MCF 10A (cell line): ENCODE data around the gene TIGD1. TPM values are rescaled to one million over a fixed set of nuclear protein-coding genes. Genes with fewer than 3 reads are reported as not detected.

Experiments
- BruUV-seq: library from RNA; stranded (reverse); fragments of 400-500 nt; replicated peaks from 2 replicates; lab custom pipeline; 2021; lab: Mats Ljungman, UMichigan
- CTCF ChIA-PET: fragments of 300-600 bp; sonication (Branson Sonifier 250); formaldehyde crosslinking; extraction: SDS; loops from one replicate; lab custom pipeline; 2021; ENCODE audit warnings: antibody characterized with exemption, inconsistent platforms; lab: Yijun Ruan, JAX
- POLR2A ChIA-PET: fragments of 300-600, 350-650 bp; sonication (Branson Sonifier 250); formaldehyde crosslinking; extraction: SDS; loops from one replicate; lab custom pipeline; 2020; ENCODE audit warnings: antibody characterized with exemption, inconsistent platforms; lab: Yijun Ruan, JAX
- DNase-seq: peaks from one replicate; pipeline ENCODE4 v3.0.0-alpha.2; 2018; ENCODE audit not compliant: unreplicated experiment
- H3K27ac Mint-ChIP-seq: one replicate; pipeline ENCODE4 v1.8.0; 2022; ENCODE audit warnings: mild to moderate bottlenecking, low read depth, mixed read lengths; ENCODE audit not compliant: unreplicated experiment
- H3K27me3 Mint-ChIP-seq: one replicate; pipeline ENCODE4 v1.8.0; 2022; ENCODE audit warnings: mixed read lengths; ENCODE audit not compliant: insufficient read depth, unreplicated experiment
- H3K36me3 Mint-ChIP-seq: one replicate; pipeline ENCODE4 v1.8.0; 2022; ENCODE audit warnings: mild to moderate bottlenecking, moderate library complexity, mixed read lengths; ENCODE audit not compliant: insufficient read depth, unreplicated experiment
- H3K4me1 Mint-ChIP-seq: one replicate; pipeline ENCODE4 v1.8.0; 2022; ENCODE audit warnings: mixed read lengths; ENCODE audit not compliant: insufficient read depth, unreplicated experiment
- H3K4me3 Mint-ChIP-seq: one replicate; pipeline ENCODE4 v1.8.0; 2022; ENCODE audit warnings: mild to moderate bottlenecking, moderate library complexity, mixed read lengths; ENCODE audit not compliant: unreplicated experiment
- H3K9me3 Mint-ChIP-seq: one replicate; pipeline ENCODE4 v1.8.0; 2022; ENCODE audit warnings: mixed read lengths; ENCODE audit not compliant: unreplicated experiment
- CTCF ChIP-seq: fragments of 200-600 bp; IDR thresholded peaks from one replicate; pipeline ENCODE4 v1.8.0; 2022; ENCODE audit warnings: antibody characterized with exemption, mild to moderate bottlenecking; ENCODE audit not compliant: unreplicated experiment
- intact Hi-C: fragments of 100-400 bp; cut with micrococcal nuclease; formaldehyde crosslinking; loops from 2 replicates; pipeline ENCODE4 v1.14.1; 2022
- total RNA-seq: library from RNA; stranded (reverse); gene quantifications from 2 replicates; pipeline ENCODE4 v1.2.3, GENCODE V29; 2022

The TIGD1 gene
- total RNA-seq, 1 experiment from 2014 or later, result 5.2 TPM

DNA sequence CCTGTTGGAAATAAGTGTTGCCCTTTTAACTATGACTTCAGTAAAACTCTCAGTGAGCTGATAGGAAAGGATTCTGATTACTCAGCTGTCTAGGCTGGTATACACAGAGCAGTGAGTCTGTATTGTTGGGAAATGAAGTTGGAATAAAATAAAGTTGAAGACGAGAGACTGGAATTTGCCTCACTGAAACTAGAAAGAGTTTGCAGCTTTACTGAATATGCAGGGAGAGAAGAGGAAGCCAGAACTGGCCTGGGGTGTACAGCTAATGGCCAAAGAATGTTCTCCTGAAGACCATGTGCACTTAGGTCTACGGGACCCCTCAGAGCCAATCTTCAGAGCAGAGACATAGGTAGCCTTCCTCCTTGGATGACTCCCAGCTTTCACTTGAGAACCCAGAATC lies 26.6 kb upstream of the TIGD1 start:
- DNase-seq, result no peak
- Mint-ChIP-seq H3K4me1 (no peaks in the 10 kb centered on the region), H3K27ac (no peak overlapping the region), H3K36me3 (peaks cover 23% of the 10 kb centered on the region), H3K27me3 (no peaks in the 10 kb centered on the region), H3K4me3 (no peak overlapping the region), H3K9me3 (no peaks in the 10 kb centered on the region)
- ChIA-PET CTCF (interaction anchor here (0.6 kb wide), 1 partner anchor 12 kb away, joined by 3 read pairs; no protein-coding TSS in a partner anchor), POLR2A (interaction anchor here (0.5 to 1.5 kb wide), 5 partner anchors 11 to 1121 kb away, joined by 3 to 5 read pairs (median 3); no protein-coding TSS in a partner anchor)
- intact Hi-C loops, result no loop called here
- no peak for TF ChIP-seq CTCF
- no TSS peak for BruUV-seq

DNA sequence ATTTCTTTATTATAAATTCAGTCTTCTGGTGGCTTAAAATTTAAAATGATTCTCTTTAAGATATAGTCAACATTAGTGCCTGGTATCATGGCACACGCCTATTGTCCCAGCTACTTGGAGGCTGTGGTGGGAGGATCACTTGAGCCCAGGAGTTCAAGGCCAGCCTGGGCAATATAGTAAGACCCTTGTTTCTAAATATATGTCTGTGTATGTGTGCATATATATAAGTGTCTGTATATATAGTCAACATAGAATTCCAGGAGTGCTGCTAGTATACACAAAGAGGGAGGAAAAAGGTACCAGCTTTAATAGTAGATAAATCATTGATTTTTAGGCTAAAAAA lies 25.0 kb upstream of the TIGD1 start:
- Mint-ChIP-seq H3K9me3 (no peaks in the 10 kb centered on the region), H3K27me3 (no peaks in the 10 kb centered on the region), H3K36me3 (peaks cover 36% of the 10 kb centered on the region), H3K27ac (no peak overlapping the region), H3K4me3 (no peak overlapping the region), H3K4me1 (no peaks in the 10 kb centered on the region)
- no peak for DNase-seq
- CTCF ChIA-PET, result interaction anchor here (0.5 to 0.7 kb wide), 2 partner anchors 7 to 14 kb away, joined by 4 read pairs; no protein-coding TSS in a partner anchor
- POLR2A ChIA-PET, result interaction anchor here (1.0 to 1.5 kb wide), 2 partner anchors 14 to 16 kb away, joined by 3 to 7 read pairs; no protein-coding TSS in a partner anchor
- intact Hi-C loops, result no loop called here
- BruUV-seq, result no TSS peak
- no peak for TF ChIP-seq CTCF

GRCh38 chr2:232574674-232575403 lies 24.5 kb upstream of the TIGD1 start:
- no peaks in the 10 kb centered on the region for H3K27me3 Mint-ChIP-seq
- peaks cover 41% of the 10 kb centered on the region for H3K36me3 Mint-ChIP-seq
- DNase-seq, result peak; percentile 31
- H3K4me1 Mint-ChIP-seq, result no peaks in the 10 kb centered on the region
- intact Hi-C loops, result no loop called here
- no peak overlapping the region for H3K27ac Mint-ChIP-seq
- no peak overlapping the region for H3K4me3 Mint-ChIP-seq
- CTCF ChIA-PET, result interaction anchor here (0.5 to 0.7 kb wide), 2 partner anchors 8 to 13 kb away, joined by 4 read pairs; no protein-coding TSS in a partner anchor
- TF ChIP-seq CTCF, result no peak
- H3K9me3 Mint-ChIP-seq, result no peaks in the 10 kb centered on the region
- POLR2A ChIA-PET, result interaction anchor here (0.6 to 1.5 kb wide), 4 partner anchors 15 to 25 kb away, joined by 3 to 7 read pairs (median 4); partner anchors contain the start of genes EIF4E2 and TIGD1
- BruUV-seq, result no TSS peak

GRCh38 chr2:232573771-232574435 lies 23.5 kb upstream of the TIGD1 start:
- TF ChIP-seq CTCF, result no peak
- ChIA-PET POLR2A (interaction anchor here (1.0 to 1.1 kb wide), 2 partner anchors 23 to 24 kb away, joined by 3 to 4 read pairs; partner anchors contain the start of genes EIF4E2 and TIGD1), CTCF (interaction anchor here (0.9 kb wide), 1 partner anchor 21 kb away, joined by 5 read pairs; no protein-coding TSS in a partner anchor)
- H3K27me3 Mint-ChIP-seq, result no peaks in the 10 kb centered on the region
- no peaks in the 10 kb centered on the region for H3K9me3 Mint-ChIP-seq
- H3K4me3 Mint-ChIP-seq, result no peak overlapping the region
- peaks cover 1% of the 10 kb centered on the region for H3K4me1 Mint-ChIP-seq
- DNase-seq, result no peak
- H3K27ac Mint-ChIP-seq, result no peak overlapping the region
- BruUV-seq, result no TSS peak
- H3K36me3 Mint-ChIP-seq, result peaks cover 49% of the 10 kb centered on the region
- intact Hi-C loops, result no loop called here
